ENCODE results near the gene ST3GAL3.

- no peak for TF ChIP-seq POLR2A (IDR thresholded peaks at IDR 0.05)
- TF ChIP-seq, protein P1, sequence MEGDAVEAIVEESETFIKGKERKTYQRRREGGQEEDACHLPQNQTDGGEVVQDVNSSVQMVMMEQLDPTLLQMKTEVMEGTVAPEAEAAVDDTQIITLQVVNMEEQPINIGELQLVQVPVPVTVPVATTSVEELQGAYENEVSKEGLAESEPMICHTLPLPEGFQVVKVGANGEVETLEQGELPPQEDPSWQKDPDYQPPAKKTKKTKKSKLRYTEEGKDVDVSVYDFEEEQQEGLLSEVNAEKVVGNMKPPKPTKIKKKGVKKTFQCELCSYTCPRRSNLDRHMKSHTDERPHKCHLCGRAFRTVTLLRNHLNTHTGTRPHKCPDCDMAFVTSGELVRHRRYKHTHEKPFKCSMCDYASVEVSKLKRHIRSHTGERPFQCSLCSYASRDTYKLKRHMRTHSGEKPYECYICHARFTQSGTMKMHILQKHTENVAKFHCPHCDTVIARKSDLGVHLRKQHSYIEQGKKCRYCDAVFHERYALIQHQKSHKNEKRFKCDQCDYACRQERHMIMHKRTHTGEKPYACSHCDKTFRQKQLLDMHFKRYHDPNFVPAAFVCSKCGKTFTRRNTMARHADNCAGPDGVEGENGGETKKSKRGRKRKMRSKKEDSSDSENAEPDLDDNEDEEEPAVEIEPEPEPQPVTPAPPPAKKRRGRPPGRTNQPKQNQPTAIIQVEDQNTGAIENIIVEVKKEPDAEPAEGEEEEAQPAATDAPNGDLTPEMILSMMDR (IDR thresholded peaks at IDR 0.05): no peak
These were observed 670 bp downstream of the ST3GAL3 start for GRCh38 chr1:43708002-43708410.

All from Peyer's patch (tissue), 4 donors.